CD8-positive, alpha-beta memory T cell (primary cell): ENCODE data around the gene ST7L. TPM values are rescaled to one million over a fixed set of nuclear protein-coding genes. Genes with fewer than 3 reads are reported as not detected.
A peak's percentile ranks its signal among the peaks of the same experiment; 100 is the strongest.
"Not testable (repeated sequence)": the region's sequence is repeated elsewhere in the genome, so short reads cannot be mapped to it uniquely, and the experiment has no call there.

Experiments used
- CTCF ChIA-PET: fragments of 350-600 bp; sonication (Branson Sonifier 250); formaldehyde crosslinking; loops from one replicate; lab custom pipeline; 2021; ENCODE audit warnings: antibody characterized with exemption; lab: Charles Lee
- POLR2A ChIA-PET: fragments of 350-600 bp; sonication (Branson Sonifier 250); formaldehyde crosslinking; loops from one replicate; lab custom pipeline; 2021; ENCODE audit warnings: antibody characterized with exemption; lab: Charles Lee
- DNase-seq, 5 donors: peaks; one replicate each; pipeline versions ENCODE4 v3.0.0 to v3.0.0-alpha.2; 2020 to 2022; ENCODE audit warnings: mixed read lengths in 1 of 5
- H3K27ac ChIP-seq: one replicate; pipeline ENCODE4 v1.7.0; 2013; ENCODE audit warnings: low read depth, mild to moderate bottlenecking, low read length, moderate library complexity
- H3K27me3 ChIP-seq: 2 replicates; pipeline ENCODE4 v1.7.0; 2013; ENCODE audit warnings: low read length, mild to moderate bottlenecking; ENCODE audit not compliant: insufficient read depth, poor library complexity, severe bottlenecking
- H3K36me3 ChIP-seq: 2 replicates; pipeline ENCODE4 v1.7.0; 2013; ENCODE audit warnings: mild to moderate bottlenecking, low read length, moderate library complexity; ENCODE audit not compliant: insufficient read depth
- H3K4me1 ChIP-seq: 2 replicates; pipeline ENCODE4 v1.7.0; 2013; ENCODE audit warnings: mild to moderate bottlenecking, low read length, moderate library complexity; ENCODE audit not compliant: insufficient read depth
- H3K4me3 ChIP-seq: 2 replicates; pipeline ENCODE4 v1.7.0; 2013; ENCODE audit warnings: mild to moderate bottlenecking, low read length
- H3K9me3 ChIP-seq: 2 replicates; pipeline ENCODE4 v1.7.0; 2013; ENCODE audit warnings: mild to moderate bottlenecking, low read length
- H3K27ac Mint-ChIP-seq, 8 donors: one replicate each; pipeline ENCODE4 v1.8.0; 2020 to 2021; ENCODE audit warnings: mixed read lengths in 8 of 8, mild to moderate bottlenecking in 6 of 8, inconsistent platforms in 3 of 8, moderate library complexity in 3 of 8
- H3K27me3 Mint-ChIP-seq, 2 donors: one replicate each; pipeline ENCODE4 v1.8.0; 2020 to 2021; ENCODE audit warnings: mixed read lengths in 2 of 2, mild to moderate bottlenecking in 1 of 2, moderate library complexity in 1 of 2
- H3K36me3 Mint-ChIP-seq, 3 donors: one replicate each; pipeline ENCODE4 v1.8.0; 2020 to 2021; ENCODE audit warnings: mixed read lengths in 3 of 3, inconsistent platforms in 1 of 3, mild to moderate bottlenecking in 1 of 3
- H3K4me1 Mint-ChIP-seq, 3 donors: one replicate each; pipeline ENCODE4 v1.8.0; 2020 to 2021; ENCODE audit warnings: mixed read lengths in 3 of 3, inconsistent platforms in 1 of 3, mild to moderate bottlenecking in 1 of 3
- H3K4me3 Mint-ChIP-seq, 7 donors: one replicate each; pipeline ENCODE4 v1.8.0; 2020 to 2021; ENCODE audit warnings: mixed read lengths in 7 of 7, mild to moderate bottlenecking in 6 of 7, moderate library complexity in 4 of 7, inconsistent platforms in 2 of 7
- H3K9me3 Mint-ChIP-seq, 5 donors: one replicate each; pipeline ENCODE4 v1.8.0; 2020 to 2022; ENCODE audit warnings: mixed read lengths in 5 of 5, mild to moderate bottlenecking in 3 of 5, moderate library complexity in 2 of 5, inconsistent platforms in 1 of 5
- polyA plus RNA-seq: library from polyadenylated mRNA; unstranded; fragments of 300-500 nt; fragmentation: Illumina TruSeq; gene quantifications from one replicate; pipeline ENCODE4 v1.2.3, GENCODE V29; 2021
- total RNA-seq, 2 experiments: library from RNA; stranded (reverse); gene quantifications; one replicate each; pipeline ENCODE4 v1.2.3, GENCODE V29; 2021

The ST7L gene
- total and polyA plus RNA-seq, 3 experiments from 2014 or later = 11.3 to 12.2 (median 11.6) TPM

DNA sequence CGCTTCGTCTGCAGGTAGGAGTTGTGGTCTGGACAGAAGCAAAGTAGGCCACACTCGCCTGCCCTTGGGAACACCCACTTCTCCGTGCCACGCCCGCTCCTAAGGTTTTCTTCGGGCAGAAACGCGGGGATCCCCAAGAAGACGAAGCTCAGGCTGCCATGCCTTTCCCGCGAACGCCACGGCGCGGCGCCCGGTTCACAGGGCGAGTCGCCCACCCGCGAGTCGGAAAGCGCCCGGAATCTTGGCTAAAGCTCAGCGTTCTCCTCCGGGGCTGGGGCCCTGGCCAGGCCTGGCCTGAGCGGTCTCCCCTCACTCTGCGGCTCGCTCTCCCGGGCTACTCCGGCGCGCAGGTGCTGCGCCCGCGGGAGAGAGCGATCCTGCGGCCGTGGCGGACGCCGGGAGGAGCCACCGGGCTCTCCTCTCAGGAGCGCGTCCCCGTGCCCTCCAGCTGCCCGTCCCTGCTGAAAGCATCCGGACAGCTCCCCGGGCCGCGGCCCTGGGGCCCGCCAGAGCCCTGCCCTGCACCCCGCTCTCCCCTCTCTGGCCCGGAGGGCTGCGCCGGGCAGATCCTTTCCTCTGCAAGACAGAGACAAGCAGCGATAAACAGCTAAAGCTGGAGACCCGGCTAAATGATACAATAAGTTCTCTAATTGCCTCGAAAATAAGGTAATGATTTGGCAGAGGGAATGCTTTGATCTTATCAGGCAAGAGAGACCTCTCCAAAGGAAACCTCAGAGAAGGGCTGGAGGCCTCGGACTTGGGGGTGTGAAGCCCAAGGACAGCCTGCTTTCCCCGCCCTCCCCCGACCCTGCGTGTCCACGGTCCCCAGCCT lies 116.9 kb downstream of the ST7L start:
- peak; percentile 29 to 68 (median 36) for DNase-seq
- H3K9me3 ChIP-seq = no peaks in the 10 kb centered on the region
- peak overlapping the region; percentile 34 for H3K4me3 ChIP-seq
- H3K27me3 ChIP-seq = peaks cover 42% of the 10 kb centered on the region
- ChIA-PET CTCF (interaction anchor here (0.6 to 3.8 kb wide), 31 partner anchors 9 to 571 kb away, joined by 3 to 51 read pairs (median 4); partner anchors contain the start of genes LRIG2, MOV10, PPM1J and ST7L), POLR2A (interaction anchor here (0.7 to 1.5 kb wide), 3 partner anchors 115 to 206 kb away, joined by 3 to 4 read pairs (median 3); no protein-coding TSS in a partner anchor)
- H3K36me3 ChIP-seq = no peaks in the 10 kb centered on the region
- peaks cover 0 to 2% (median 0%) of the 10 kb centered on the region in 3 donors for H3K36me3 Mint-ChIP-seq
- H3K27ac Mint-ChIP-seq = no peak overlapping the region
- peaks cover 2 to 11% (median 6%) of the 10 kb centered on the region in 3 donors for H3K4me1 Mint-ChIP-seq
- peaks cover 5% of the 10 kb centered on the region for H3K4me1 ChIP-seq
- H3K9me3 Mint-ChIP-seq = peaks cover 0 to 2% (median 0%) of the 10 kb centered on the region in 5 donors
- H3K27ac ChIP-seq = no peak overlapping the region
- H3K27me3 Mint-ChIP-seq = peaks cover 50 to 74% of the 10 kb centered on the region in 2 donors
- peak overlapping the region; percentile 7 to 76 (median 70) for H3K4me3 Mint-ChIP-seq

DNA sequence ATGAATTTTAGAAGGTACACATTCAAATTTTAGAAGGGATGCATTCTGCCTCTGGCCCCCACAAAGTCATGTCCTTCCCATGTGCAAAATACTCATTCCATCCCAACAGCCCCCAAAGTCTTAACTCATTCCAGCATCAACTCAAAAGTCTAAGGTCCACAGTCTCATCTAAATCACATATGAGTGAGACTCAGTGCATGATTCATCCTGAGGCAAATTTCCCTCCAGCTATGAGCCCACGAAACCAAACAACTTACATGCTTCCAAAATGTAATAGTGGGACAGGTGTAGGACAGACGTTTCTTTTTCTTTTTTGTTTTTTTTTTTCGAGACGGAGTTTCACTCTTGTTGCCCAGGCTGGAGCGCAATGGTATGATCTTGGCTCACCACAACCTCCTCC lies 122.7 kb downstream of the ST7L start:
- ChIA-PET POLR2A (no interaction called here), CTCF (no interaction called here)
- DNase-seq = no peak
- Histone ChIP-seq H3K36me3 (no peaks in the 10 kb centered on the region), H3K9me3 (no peaks in the 10 kb centered on the region), H3K4me3 (no peak overlapping the region), H3K4me1 (peaks cover under 1% of the 10 kb centered on the region), H3K27ac (no peak overlapping the region), H3K27me3 (peaks cover 5% of the 10 kb centered on the region)
- Mint-ChIP-seq H3K4me1 (no peaks in the 10 kb centered on the region), H3K27me3 (peaks cover 24 to 54% of the 10 kb centered on the region in 2 donors), H3K9me3 (peaks cover 0 to 2% (median 0%) of the 10 kb centered on the region in 5 donors), H3K27ac (no peak overlapping the region), H3K4me3 (no peak overlapping the region), H3K36me3 (no peaks in the 10 kb centered on the region)

GRCh38 chr1:112493351-112493750 lies 125.6 kb downstream of the ST7L start:
- peaks cover 16 to 50% of the 10 kb centered on the region in 2 donors for H3K27me3 Mint-ChIP-seq
- Histone ChIP-seq H3K4me3 (no peak overlapping the region), H3K4me1 (no peaks in the 10 kb centered on the region), H3K36me3 (no peaks in the 10 kb centered on the region), H3K9me3 (no peaks in the 10 kb centered on the region), H3K27me3 (no peaks in the 10 kb centered on the region), H3K27ac (no peak overlapping the region)
- no peak overlapping the region for H3K27ac Mint-ChIP-seq
- no peaks in the 10 kb centered on the region for H3K36me3 Mint-ChIP-seq
- H3K4me1 Mint-ChIP-seq = no peaks in the 10 kb centered on the region
- ChIA-PET POLR2A (no interaction called here), CTCF (interaction anchor here (1.2 kb wide), 1 partner anchor 9 kb away, joined by 4 read pairs; no protein-coding TSS in a partner anchor)
- H3K9me3 Mint-ChIP-seq = no peaks in the 10 kb centered on the region
- H3K4me3 Mint-ChIP-seq = peak overlapping the region in 1 of 7 donors; percentile 34
- DNase-seq = no peak

DNA sequence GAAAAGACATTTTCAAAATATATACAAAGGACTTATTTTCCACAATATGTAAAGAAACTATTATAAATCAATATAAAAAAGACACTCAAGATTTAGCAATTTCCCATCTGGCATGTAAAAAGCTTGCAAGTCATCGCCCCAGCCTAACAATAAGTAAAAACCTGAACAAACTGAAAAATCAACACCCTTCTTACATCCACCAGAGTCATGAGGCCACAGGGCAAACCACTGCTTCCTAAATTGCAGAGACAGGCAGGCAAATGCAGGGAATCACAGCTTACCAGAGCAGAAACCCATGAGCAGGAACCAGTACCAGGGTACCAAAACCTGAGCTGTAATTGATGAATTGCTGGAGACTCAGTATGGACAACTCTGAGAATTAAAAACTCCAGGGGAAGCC lies 126.9 kb downstream of the ST7L start:
- no peak for DNase-seq
- H3K9me3 Mint-ChIP-seq = no peaks in the 10 kb centered on the region
- Histone ChIP-seq H3K4me1 (no peaks in the 10 kb centered on the region), H3K36me3 (no peaks in the 10 kb centered on the region), H3K27ac (no peak overlapping the region), H3K4me3 (no peak overlapping the region), H3K27me3 (no peaks in the 10 kb centered on the region), H3K9me3 (no peaks in the 10 kb centered on the region)
- peaks cover 12 to 39% of the 10 kb centered on the region in 2 donors for H3K27me3 Mint-ChIP-seq
- H3K4me1 Mint-ChIP-seq = no peaks in the 10 kb centered on the region
- no peaks in the 10 kb centered on the region for H3K36me3 Mint-ChIP-seq
- POLR2A ChIA-PET = no interaction called here
- H3K4me3 Mint-ChIP-seq = no peak overlapping the region
- no peak overlapping the region for H3K27ac Mint-ChIP-seq
- CTCF ChIA-PET = interaction anchor here (0.9 to 1.2 kb wide), 2 partner anchors 10 to 13 kb away, joined by 3 to 4 read pairs; no protein-coding TSS in a partner anchor

- ChIA-PET CTCF (no interaction called here), POLR2A (no interaction called here)
- no peak overlapping the region for H3K27ac ChIP-seq
- H3K4me1 ChIP-seq = no peaks in the 10 kb centered on the region
- H3K9me3 ChIP-seq = no peaks in the 10 kb centered on the region
- no peak overlapping the region for H3K27ac Mint-ChIP-seq
- no peaks in the 10 kb centered on the region for H3K27me3 ChIP-seq
- no peak for DNase-seq
- no peaks in the 10 kb centered on the region for H3K36me3 Mint-ChIP-seq
- H3K4me1 Mint-ChIP-seq = no peaks in the 10 kb centered on the region
- H3K9me3 Mint-ChIP-seq = no peaks in the 10 kb centered on the region
- H3K4me3 ChIP-seq = no peak overlapping the region
- no peaks in the 10 kb centered on the region for H3K36me3 ChIP-seq
- H3K27me3 Mint-ChIP-seq = peaks cover 12 to 26% of the 10 kb centered on the region in 2 donors
- no peak overlapping the region for H3K4me3 Mint-ChIP-seq
These were observed 130.8 kb downstream of the ST7L start for GRCh38 chr1:112488141-112488540.

DNA sequence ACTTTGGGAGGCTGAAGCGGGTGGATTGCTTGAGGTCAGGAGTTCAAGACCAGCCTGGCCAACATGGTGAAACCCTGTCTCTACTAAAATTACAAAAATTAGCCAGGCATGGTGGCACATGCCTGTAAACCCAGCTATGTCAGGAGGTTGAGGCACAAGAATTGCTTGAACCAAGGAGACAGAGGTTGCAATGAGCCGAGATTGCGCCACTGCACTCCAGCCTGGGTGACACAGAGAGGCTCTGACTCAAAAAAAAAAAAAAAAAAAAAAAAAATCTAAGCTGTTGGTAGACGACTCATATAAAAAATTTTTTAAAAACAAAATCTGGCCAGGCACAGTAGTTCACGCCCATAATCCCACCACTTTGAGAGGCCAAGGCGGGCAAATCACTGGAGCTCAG lies 131.3 kb downstream of the ST7L start:
- H3K4me3 Mint-ChIP-seq, H3K27me3 ChIP-seq, H3K9me3 Mint-ChIP-seq, DNase-seq, H3K36me3 Mint-ChIP-seq, H3K4me3 ChIP-seq, H3K9me3 ChIP-seq, H3K4me1 Mint-ChIP-seq, H3K27ac ChIP-seq, POLR2A ChIA-PET, H3K36me3 ChIP-seq, H3K27ac Mint-ChIP-seq, CTCF ChIA-PET, H3K4me1 ChIP-seq: not testable (repeated sequence)
- peaks cover 12 to 22% of the 10 kb centered on the region in 2 donors for H3K27me3 Mint-ChIP-seq

DNA sequence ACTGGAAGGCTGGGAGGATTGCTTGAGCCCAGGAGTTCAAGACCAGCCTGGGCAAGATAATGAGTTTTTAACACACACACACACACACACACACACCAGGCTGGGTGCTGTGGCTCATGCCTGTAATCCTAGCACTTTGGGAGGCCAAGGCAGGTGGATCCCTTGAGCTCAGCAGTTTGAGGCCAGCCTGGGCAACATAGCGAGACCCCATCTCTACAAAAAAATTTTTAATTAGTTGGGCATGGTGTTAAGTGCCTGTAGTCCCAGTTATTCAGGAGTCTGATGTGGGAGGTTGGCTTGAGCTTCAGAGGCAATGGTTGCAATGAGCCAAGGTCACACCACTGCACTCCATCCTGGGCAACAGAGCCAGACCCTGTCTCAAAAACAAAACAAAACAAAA lies 132.9 kb downstream of the ST7L start:
- H3K27ac ChIP-seq, H3K4me1 Mint-ChIP-seq, H3K4me1 ChIP-seq, H3K36me3 Mint-ChIP-seq, DNase-seq, H3K36me3 ChIP-seq, H3K4me3 ChIP-seq, H3K9me3 ChIP-seq, H3K9me3 Mint-ChIP-seq, POLR2A ChIA-PET, H3K27me3 ChIP-seq, H3K27ac Mint-ChIP-seq: not testable (repeated sequence)
- Mint-ChIP-seq H3K4me3 (peak overlapping the region in 1 of 7 donors; percentile 14), H3K27me3 (peaks cover 9 to 24% of the 10 kb centered on the region in 2 donors)
- CTCF ChIA-PET = interaction anchor here (1.4 kb wide), 1 partner anchor 16 kb away, joined by 4 read pairs; no protein-coding TSS in a partner anchor

GRCh38 chr1:112478314-112478713 lies 140.6 kb downstream of the ST7L start:
- POLR2A ChIA-PET = no interaction called here
- peaks cover 31 to 39% of the 10 kb centered on the region in 2 donors for H3K27me3 Mint-ChIP-seq
- no peaks in the 10 kb centered on the region for H3K9me3 ChIP-seq
- no peak overlapping the region for H3K27ac ChIP-seq
- no peak overlapping the region for H3K4me3 ChIP-seq
- H3K4me1 Mint-ChIP-seq = no peaks in the 10 kb centered on the region
- H3K4me3 Mint-ChIP-seq = no peak overlapping the region
- no peaks in the 10 kb centered on the region for H3K27me3 ChIP-seq
- H3K27ac Mint-ChIP-seq = no peak overlapping the region
- DNase-seq = no peak
- H3K9me3 Mint-ChIP-seq = peaks cover 20 to 40% (median 37%) of the 10 kb centered on the region in 5 donors
- H3K36me3 ChIP-seq = no peaks in the 10 kb centered on the region
- H3K36me3 Mint-ChIP-seq = peaks cover 2 to 21% (median 2%) of the 10 kb centered on the region in 3 donors
- H3K4me1 ChIP-seq = no peaks in the 10 kb centered on the region
- CTCF ChIA-PET = no interaction called here
